Measurements from ENCODE around the gene GABBR2.

GABBR2 gene

DNA sequence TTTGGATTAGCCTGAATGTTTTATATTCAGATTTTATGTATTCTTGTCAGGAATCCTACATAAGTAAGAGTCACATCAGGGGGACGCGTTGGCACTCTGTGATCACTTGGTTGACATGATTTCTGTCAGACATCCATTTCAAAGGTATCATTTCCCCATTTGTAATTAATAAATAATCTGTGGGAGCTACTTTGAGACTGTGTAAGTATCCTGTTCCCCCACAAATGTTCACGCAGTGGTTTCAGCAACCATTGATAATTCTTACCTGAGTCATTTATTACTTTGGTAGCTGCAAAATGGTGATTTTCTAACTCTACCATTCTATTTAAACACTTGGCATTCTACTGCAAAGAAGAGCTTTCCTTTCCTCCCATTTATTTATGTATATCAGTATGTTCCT, 396.4 kb downstream of the GABBR2 start:
- Histone ChIP-seq H3K4me1 (ENCODE audit: insufficient read depth, low read length) (peaks cover 9% of the 10 kb centered on the region; the same call in 1 of the 2 replicates), H3K9ac (ENCODE audit: low read depth, low read length) (no peak overlapping the region), H3K4me3 (ENCODE audit: low read length) (no peak overlapping the region), H3K36me3 (ENCODE audit: insufficient read depth, low read length) (no peaks in the 10 kb centered on the region), H3K27me3 (ENCODE audit: insufficient read depth, low read length) (no peaks in the 10 kb centered on the region), H3K9me3 (ENCODE audit: insufficient read depth, low read depth, low read length) (no peaks in the 10 kb centered on the region), H3K27ac (ENCODE audit: low read depth, low read length) (no peak overlapping the region)
- WGBS: 100% methylated on average over 1 of the region's 3 CpGs

DNA sequence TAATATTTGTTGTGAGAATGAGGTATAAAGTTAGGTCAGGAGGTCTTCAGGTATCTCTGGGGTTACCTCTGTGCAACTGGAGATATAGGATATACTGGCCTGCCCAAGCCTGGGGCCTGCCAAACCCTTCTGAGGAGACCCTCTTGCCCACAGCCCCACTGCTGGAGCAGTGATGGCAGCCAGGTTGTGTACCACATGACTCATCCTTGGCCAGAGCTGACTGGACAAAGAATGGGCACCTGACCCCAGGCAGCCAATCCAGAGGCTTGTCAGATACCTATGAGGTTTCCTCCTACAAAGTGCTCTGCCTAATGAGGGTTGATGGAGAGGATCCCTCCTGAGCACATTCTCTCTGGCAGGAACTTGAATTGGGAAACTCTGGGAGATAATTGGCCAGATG, 397.2 kb downstream of the GABBR2 start:
- Histone ChIP-seq H3K36me3 (ENCODE audit: insufficient read depth, low read length) (no peaks in the 10 kb centered on the region), H3K4me1 (ENCODE audit: insufficient read depth, low read length) (peaks cover 9% of the 10 kb centered on the region; the same call in 1 of the 2 replicates), H3K9ac (ENCODE audit: low read depth, low read length) (no peak overlapping the region), H3K27me3 (ENCODE audit: insufficient read depth, low read length) (no peaks in the 10 kb centered on the region), H3K27ac (ENCODE audit: low read depth, low read length) (no peak overlapping the region), H3K4me3 (ENCODE audit: low read length) (no peak overlapping the region), H3K9me3 (ENCODE audit: insufficient read depth, low read depth, low read length) (no peaks in the 10 kb centered on the region)

DNA sequence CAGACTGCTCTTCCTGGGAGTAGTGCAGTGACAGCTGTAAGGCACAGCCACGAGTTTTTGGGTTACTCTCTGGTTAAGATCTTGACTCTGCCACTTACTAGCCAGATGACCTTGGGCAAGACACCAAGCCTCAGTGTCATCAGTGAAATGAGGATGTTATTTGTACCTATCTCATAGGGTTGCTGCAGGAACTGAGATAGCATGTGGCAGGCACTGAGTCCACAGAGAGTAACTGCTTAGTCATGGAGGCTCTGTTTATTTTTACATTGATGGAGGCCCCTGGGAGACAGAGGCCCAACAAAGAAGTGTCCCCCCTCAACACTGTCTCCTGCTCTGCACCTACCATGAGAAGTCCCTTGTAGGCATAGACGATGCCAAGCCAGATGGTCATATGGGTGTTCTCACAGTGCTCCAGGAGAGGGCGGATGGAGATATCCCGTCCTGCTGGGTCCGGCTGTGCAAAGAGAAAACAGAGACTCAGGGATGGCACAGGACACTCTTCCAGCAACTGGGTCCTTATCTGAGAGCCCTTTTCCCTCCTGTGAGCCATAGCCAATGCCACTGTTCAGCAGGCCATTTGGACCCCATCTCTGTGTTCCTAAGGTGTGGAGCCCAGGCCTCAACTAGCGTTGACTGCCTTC, 397.9 kb downstream of the GABBR2 start:
- WGBS: 95% methylated on average over 6 of the region's 6 CpGs
- no peak overlapping the region for H3K4me3 ChIP-seq (ENCODE audit: low read length)
- H3K36me3 ChIP-seq (ENCODE audit: insufficient read depth, low read length): no peaks in the 10 kb centered on the region
- H3K27ac ChIP-seq (ENCODE audit: low read depth, low read length): no peak overlapping the region
- no peaks in the 10 kb centered on the region for H3K27me3 ChIP-seq (ENCODE audit: insufficient read depth, low read length)
- H3K4me1 ChIP-seq (ENCODE audit: insufficient read depth, low read length): peaks cover 9% of the 10 kb centered on the region; the same call in 1 of the 2 replicates
- H3K9me3 ChIP-seq (ENCODE audit: insufficient read depth, low read depth, low read length): no peaks in the 10 kb centered on the region
- H3K9ac ChIP-seq (ENCODE audit: low read depth, low read length): no peak overlapping the region

DNA sequence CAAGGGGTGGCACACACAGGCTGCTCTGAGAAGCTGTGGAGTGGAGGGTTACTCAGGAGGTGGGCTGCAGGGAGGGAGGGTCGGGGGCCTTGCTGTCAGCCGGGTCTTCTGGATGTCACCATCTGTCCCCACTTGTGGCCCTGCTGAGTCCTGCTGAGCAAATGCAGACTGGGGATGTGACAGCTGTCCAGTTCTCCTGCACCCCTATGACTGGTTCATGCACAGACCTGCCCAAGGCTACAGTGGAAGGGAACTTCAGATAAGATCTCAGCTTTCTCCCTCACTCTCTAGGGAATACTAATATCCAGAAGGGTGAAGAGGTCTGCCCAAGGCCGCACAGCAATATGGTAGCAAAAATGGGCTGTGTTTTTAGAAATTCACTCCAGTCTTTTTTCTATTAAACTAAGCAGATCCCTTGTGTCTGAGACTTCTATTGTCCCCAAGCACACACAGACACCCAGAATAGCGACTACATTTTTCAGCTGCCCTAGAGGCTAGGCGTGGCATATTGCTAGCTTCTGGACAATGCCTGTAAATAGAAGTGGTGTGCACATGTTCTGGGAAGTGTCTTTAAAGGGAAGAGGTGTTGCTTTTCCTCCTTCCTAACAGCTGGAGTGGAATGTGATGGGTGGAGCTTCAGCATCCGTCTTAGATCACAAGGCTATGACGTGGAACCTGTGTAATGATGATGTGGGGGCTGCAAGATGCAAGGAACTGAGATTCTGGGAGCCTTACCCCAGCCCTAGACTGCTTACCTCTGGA, 402.2 kb downstream of the GABBR2 start:
- Histone ChIP-seq H3K27me3 (ENCODE audit: insufficient read depth, low read length) (no peaks in the 10 kb centered on the region), H3K4me1 (ENCODE audit: insufficient read depth, low read length) (no peaks in the 10 kb centered on the region), H3K36me3 (ENCODE audit: insufficient read depth, low read length) (no peaks in the 10 kb centered on the region), H3K4me3 (ENCODE audit: low read length) (no peak overlapping the region), H3K9me3 (ENCODE audit: insufficient read depth, low read depth, low read length) (no peaks in the 10 kb centered on the region), H3K27ac (ENCODE audit: low read depth, low read length) (no peak overlapping the region), H3K9ac (ENCODE audit: low read depth, low read length) (no peak overlapping the region)
- WGBS: 91% methylated on average over 7 of the region's 7 CpGs

DNA sequence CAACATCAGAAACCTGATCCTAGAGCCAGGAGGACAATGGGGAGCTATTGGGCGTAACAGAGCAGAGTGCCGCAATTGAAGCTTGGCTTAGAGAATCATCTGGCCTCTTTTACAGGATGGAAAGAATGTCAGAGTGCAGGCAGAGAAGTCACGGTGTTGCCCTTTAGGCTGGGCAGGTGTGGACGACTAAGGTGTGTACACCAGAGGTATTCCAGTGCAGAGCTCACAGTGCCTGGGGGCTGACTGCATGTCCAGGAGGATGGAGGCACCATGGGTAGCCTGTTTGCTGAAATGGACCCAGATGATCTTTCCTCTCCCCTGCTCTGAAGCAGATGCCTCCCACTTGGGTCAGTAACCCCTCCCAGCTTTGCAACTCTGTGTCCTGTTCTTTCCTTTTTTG, 404.4 kb downstream of the GABBR2 start:
- Histone ChIP-seq H3K36me3 (ENCODE audit: insufficient read depth, low read length) (no peaks in the 10 kb centered on the region), H3K4me3 (ENCODE audit: low read length) (no peak overlapping the region), H3K9me3 (ENCODE audit: insufficient read depth, low read depth, low read length) (no peaks in the 10 kb centered on the region), H3K9ac (ENCODE audit: low read depth, low read length) (no peak overlapping the region), H3K4me1 (ENCODE audit: insufficient read depth, low read length) (no peaks in the 10 kb centered on the region), H3K27me3 (ENCODE audit: insufficient read depth, low read length) (no peaks in the 10 kb centered on the region), H3K27ac (ENCODE audit: low read depth, low read length) (no peak overlapping the region)
- 92% methylated on average over 4 of the region's 4 CpGs for WGBS

DNA sequence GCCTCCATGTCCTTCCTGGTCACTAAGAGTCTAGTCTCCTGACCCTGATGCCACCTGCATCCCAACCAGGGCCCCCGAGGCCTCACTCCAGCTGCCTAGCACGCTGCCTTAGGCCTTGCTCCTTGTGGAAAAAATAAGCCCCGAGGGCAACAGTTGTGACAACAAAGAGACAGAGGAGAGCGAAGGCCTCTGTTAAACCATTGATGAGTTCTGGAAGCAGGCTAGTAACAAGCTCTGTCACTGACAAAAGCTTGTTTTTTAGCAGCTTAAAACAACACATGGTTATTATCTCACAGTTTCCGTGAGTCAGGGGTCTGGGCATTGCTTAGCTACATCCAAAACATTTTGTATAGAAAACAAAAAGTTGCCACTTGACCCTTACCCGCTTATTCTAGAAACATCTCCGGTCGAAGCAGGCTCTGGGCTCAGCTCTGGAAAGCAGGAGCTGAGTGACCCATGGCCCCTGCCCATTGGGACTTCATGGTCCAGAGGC, 405.1 kb downstream of the GABBR2 start:
- H3K27me3 ChIP-seq (ENCODE audit: insufficient read depth, low read length): no peaks in the 10 kb centered on the region
- no peaks in the 10 kb centered on the region for H3K4me1 ChIP-seq (ENCODE audit: insufficient read depth, low read length)
- no peaks in the 10 kb centered on the region for H3K9me3 ChIP-seq (ENCODE audit: insufficient read depth, low read depth, low read length)
- H3K9ac ChIP-seq (ENCODE audit: low read depth, low read length): no peak overlapping the region
- H3K27ac ChIP-seq (ENCODE audit: low read depth, low read length): no peak overlapping the region
- H3K36me3 ChIP-seq (ENCODE audit: insufficient read depth, low read length): no peaks in the 10 kb centered on the region
- WGBS: 92% methylated on average over 8 of the region's 8 CpGs
- H3K4me3 ChIP-seq (ENCODE audit: low read length): no peak overlapping the region

DNA sequence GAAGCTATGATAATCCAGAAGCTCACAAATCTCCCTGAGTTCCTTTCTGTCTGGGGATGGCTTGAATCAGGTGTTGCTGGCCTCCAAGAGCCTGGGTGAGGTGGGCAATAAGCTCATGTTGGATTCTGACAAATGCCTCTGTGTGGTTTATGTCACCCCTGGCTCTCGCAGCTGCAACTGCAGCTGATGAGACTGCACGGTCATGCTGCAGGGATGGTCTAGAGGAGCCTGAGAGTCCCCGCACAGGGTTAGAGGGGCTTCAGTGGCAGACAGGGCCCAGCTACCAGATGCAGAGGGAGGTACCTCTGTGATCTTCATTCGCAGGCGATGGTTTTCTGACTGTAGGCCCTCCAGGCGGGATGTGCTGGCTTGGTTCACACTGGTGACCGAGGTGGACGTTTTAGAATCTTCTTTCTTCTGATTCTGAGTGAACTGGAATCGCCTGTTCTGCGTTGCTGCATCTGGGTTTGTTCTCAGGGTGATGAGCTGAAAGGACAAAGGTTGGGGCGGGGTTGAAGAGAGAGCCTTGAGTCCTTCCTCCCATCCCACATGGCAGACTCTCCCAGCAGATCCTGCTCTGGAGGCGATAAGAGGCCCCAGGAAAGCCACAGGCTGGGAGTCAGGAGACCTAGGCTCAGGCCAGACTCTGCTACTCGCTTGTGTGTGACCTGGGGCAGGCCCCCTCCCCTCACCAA, 405.6 kb downstream of the GABBR2 start:
- Histone ChIP-seq H3K27ac (ENCODE audit: low read depth, low read length) (no peak overlapping the region), H3K9ac (ENCODE audit: low read depth, low read length) (no peak overlapping the region), H3K4me1 (ENCODE audit: insufficient read depth, low read length) (no peaks in the 10 kb centered on the region), H3K27me3 (ENCODE audit: insufficient read depth, low read length) (no peaks in the 10 kb centered on the region), H3K36me3 (ENCODE audit: insufficient read depth, low read length) (no peaks in the 10 kb centered on the region), H3K9me3 (ENCODE audit: insufficient read depth, low read depth, low read length) (no peaks in the 10 kb centered on the region), H3K4me3 (ENCODE audit: low read length) (no peak overlapping the region)
- 91% methylated on average over 12 of the region's 13 CpGs for WGBS

DNA sequence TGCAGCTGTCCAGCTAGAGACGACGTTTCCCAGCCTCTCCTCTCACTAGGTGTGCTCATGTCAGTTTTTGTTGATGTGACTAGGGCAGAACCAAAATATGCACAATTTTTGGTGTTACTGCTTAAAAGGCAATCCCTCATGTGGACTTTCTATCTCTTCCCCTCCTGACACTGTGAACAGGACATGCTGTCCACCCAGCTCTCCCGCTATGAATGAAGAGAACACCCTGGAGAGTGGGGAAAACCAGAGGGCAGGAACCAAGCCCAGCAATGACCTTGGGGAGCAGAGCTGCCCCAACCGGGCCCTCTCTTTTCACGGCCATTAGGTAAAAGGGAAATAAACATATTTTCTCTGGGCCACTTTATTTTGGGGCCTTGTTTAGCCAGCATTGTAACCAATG, 406.6 kb downstream of the GABBR2 start:
- Histone ChIP-seq H3K27me3 (ENCODE audit: insufficient read depth, low read length) (no peaks in the 10 kb centered on the region), H3K4me3 (ENCODE audit: low read length) (no peak overlapping the region), H3K36me3 (ENCODE audit: insufficient read depth, low read length) (no peaks in the 10 kb centered on the region), H3K9ac (ENCODE audit: low read depth, low read length) (no peak overlapping the region), H3K9me3 (ENCODE audit: insufficient read depth, low read depth, low read length) (no peaks in the 10 kb centered on the region), H3K4me1 (ENCODE audit: insufficient read depth, low read length) (no peaks in the 10 kb centered on the region), H3K27ac (ENCODE audit: low read depth, low read length) (no peak overlapping the region)
- 93% methylated on average over 5 of the region's 5 CpGs for WGBS

DNA sequence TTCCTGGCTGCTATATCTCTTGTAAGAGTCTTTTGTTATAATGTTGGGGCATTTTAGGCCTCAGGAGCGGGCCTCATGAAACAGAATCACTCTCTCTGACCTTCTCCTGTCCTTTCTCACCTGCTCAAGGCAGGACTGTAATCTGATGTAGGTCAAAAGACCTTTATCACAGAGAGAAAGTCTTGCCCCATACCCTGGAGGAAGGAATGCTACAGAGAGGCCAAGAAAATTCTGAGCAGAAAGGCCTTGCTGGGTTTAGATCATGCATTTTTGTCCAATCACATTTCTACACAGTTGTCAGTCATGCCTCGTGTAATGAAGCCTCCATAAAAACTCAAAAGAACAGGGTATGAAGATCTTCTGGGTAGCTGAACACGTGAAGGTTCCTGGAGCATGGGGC, 408.1 kb downstream of the GABBR2 start:
- Histone ChIP-seq H3K36me3 (ENCODE audit: insufficient read depth, low read length) (no peaks in the 10 kb centered on the region), H3K9me3 (ENCODE audit: insufficient read depth, low read depth, low read length) (no peaks in the 10 kb centered on the region), H3K4me3 (ENCODE audit: low read length) (no peak overlapping the region), H3K4me1 (ENCODE audit: insufficient read depth, low read length) (no peaks in the 10 kb centered on the region), H3K27me3 (ENCODE audit: insufficient read depth, low read length) (no peaks in the 10 kb centered on the region), H3K9ac (ENCODE audit: low read depth, low read length) (no peak overlapping the region), H3K27ac (ENCODE audit: low read depth, low read length) (no peak overlapping the region)
- WGBS: 89% methylated on average over 3 of the region's 3 CpGs

DNA sequence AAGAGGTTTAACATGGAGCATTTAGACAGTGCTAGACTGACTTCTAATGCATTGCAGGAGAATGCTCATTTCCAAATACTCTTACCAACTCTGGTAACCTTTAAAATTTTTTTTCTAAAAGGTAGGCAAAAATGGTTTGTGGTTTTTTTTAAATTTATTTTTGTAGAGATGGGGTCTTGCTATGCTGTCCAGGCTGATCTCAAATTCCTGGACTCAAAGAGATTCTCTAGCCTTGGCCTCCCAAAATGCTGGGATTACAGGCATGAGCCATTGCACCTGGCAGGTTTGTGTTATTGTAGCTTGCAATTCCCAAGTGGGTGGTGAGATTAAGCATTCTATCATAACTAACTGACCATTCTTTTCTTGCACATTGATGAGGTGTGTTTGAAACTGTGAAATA, 410.3 kb downstream of the GABBR2 start:
- no peaks in the 10 kb centered on the region for H3K4me1 ChIP-seq (ENCODE audit: insufficient read depth, low read length)

DNA sequence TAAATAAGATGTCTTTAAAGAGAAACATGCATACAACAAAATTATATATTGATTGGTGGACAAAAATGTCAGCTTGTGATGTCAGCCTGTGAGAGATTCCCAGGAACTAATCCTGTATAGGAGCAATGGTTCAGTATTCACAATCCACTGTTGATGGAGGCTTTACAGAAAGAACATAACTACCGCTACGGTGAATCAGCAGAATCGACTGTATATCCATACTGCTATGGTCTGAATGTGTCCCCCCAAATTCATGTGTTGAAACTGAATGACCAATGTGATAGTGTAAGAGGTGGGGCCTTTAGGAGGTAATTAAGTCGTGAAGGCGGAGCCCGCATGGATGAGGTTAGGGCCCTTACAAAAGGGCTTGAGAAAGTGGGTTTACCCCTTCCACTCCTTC, 412.9 kb downstream of the GABBR2 start:
- Histone ChIP-seq H3K9ac (ENCODE audit: low read depth, low read length) (no peak overlapping the region), H3K27me3 (ENCODE audit: insufficient read depth, low read length) (no peaks in the 10 kb centered on the region), H3K27ac (ENCODE audit: low read depth, low read length) (no peak overlapping the region), H3K9me3 (ENCODE audit: insufficient read depth, low read depth, low read length) (no peaks in the 10 kb centered on the region), H3K4me1 (ENCODE audit: insufficient read depth, low read length) (no peaks in the 10 kb centered on the region), H3K36me3 (ENCODE audit: insufficient read depth, low read length) (no peaks in the 10 kb centered on the region), H3K4me3 (ENCODE audit: low read length) (no peak overlapping the region)
- WGBS: 97% methylated on average over 6 of the region's 6 CpGs

More for the DNA sequence above, 410.3 kb downstream of the GABBR2 start:
- H3K9me3 ChIP-seq (ENCODE audit: insufficient read depth, low read depth, low read length): no peaks in the 10 kb centered on the region
- no peaks in the 10 kb centered on the region for H3K36me3 ChIP-seq (ENCODE audit: insufficient read depth, low read length)
- no peak overlapping the region for H3K9ac ChIP-seq (ENCODE audit: low read depth, low read length)
- H3K27ac ChIP-seq (ENCODE audit: low read depth, low read length): no peak overlapping the region
- H3K4me3 ChIP-seq (ENCODE audit: low read length): no peak overlapping the region
- H3K27me3 ChIP-seq (ENCODE audit: insufficient read depth, low read length): no peaks in the 10 kb centered on the region

All from HUES64 (cell line).